GM12892 (cell line): ENCODE results near the gene ECHS1.

Source experiments
- POLR2A ChIP-seq: IDR thresholded peaks from 2 replicates; pipeline ENCODE4 v1.6.1; 2011; ENCODE audit warnings: low read depth, low read length, control low read depth
- POLR2AphosphoS5 ChIP-seq: IDR thresholded peaks from 2 replicates; pipeline ENCODE4 v1.6.1; 2011; ENCODE audit warnings: low read depth, low read length, control low read depth
- TAF1 ChIP-seq: IDR thresholded peaks from 2 replicates; pipeline ENCODE4 v1.6.1; 2011; ENCODE audit warnings: low read depth, mild to moderate bottlenecking, control low read depth, low read length, borderline replicate concordance

- TF ChIP-seq POLR2A = no peak
- no peak for TF ChIP-seq POLR2AphosphoS5
- no peak for TF ChIP-seq TAF1
Measured at GRCh38 chr10:133394801-133395221, 21.7 kb upstream of the ECHS1 start.
